HepG2 (cell line): ENCODE data around the gene FLVCR1. TPM values are rescaled to one million over a fixed set of nuclear protein-coding genes. Genes with fewer than 3 reads are reported as not detected.

Experiments
- ARNTL ChIP-seq: sonication (generic); formaldehyde crosslinking; IDR thresholded peaks from 2 replicates; pipeline ENCODE4 v1.4.0; 2020; ENCODE audit warnings: mild to moderate bottlenecking, missing genetic modification reagents
- CENPT ChIP-seq: sonication (generic); formaldehyde crosslinking; IDR thresholded peaks from 2 replicates; pipeline ENCODE4 v1.8.0; 2022; ENCODE audit warnings: low read depth, mild to moderate bottlenecking, moderate library complexity, missing genetic modification reagents
- CHD4 ChIP-seq: fragments of 200-600 bp; sonication (generic); IDR thresholded peaks from 2 replicates; pipeline ENCODE4 v1.7.0; 2017; ENCODE audit warnings: mild to moderate bottlenecking, low read length, borderline replicate concordance
- HIC2 ChIP-seq: sonication (generic); formaldehyde crosslinking; IDR thresholded peaks from 2 replicates; pipeline ENCODE4 v1.9.0; 2022; ENCODE audit warnings: low read depth, missing genetic modification reagents
- HNF4G ChIP-seq, 2 experiments: sonication (generic) in 1 of 2; formaldehyde crosslinking in 1 of 2; IDR thresholded peaks; 2 replicates each; pipeline versions ENCODE4 v1.4.0 to v1.6.1; 2011 to 2020; ENCODE audit warnings: borderline replicate concordance in 2 of 2, low read depth in 2 of 2, mild to moderate bottlenecking in 2 of 2, low read length in 1 of 2, missing genetic modification reagents in 1 of 2, moderate library complexity in 1 of 2
- MAFK ChIP-seq, 2 experiments: IDR thresholded peaks in 1 of 2; conservative IDR thresholded peaks in 1 of 2; 2 replicates each; pipeline ENCODE4 v1.6.1; 2011; ENCODE audit warnings: improper control_type of control experiment in 2 of 2, low read length in 2 of 2
- RARG ChIP-seq: sonication (generic); formaldehyde crosslinking; IDR thresholded peaks from 2 replicates; pipeline ENCODE4 v1.4.0; 2020; ENCODE audit warnings: low read depth, mild to moderate bottlenecking, missing genetic modification reagents
- SMAD3 ChIP-seq: sonication (generic); formaldehyde crosslinking; IDR thresholded peaks from 2 replicates; pipeline ENCODE4 v1.4.0; 2020; ENCODE audit warnings: missing genetic modification reagents
- SOX6 ChIP-seq, 2 experiments: fragments of 450-650 bp in 1 of 2; sonication (generic) in 1 of 2; formaldehyde crosslinking in 1 of 2; IDR thresholded peaks; 2 replicates each; pipeline versions ENCODE4 v1.4.0 to v1.6.1; 2017 to 2020; ENCODE audit warnings: antibody characterized with exemption in 1 of 2, mild to moderate bottlenecking in 1 of 2, missing genetic modification reagents in 1 of 2
- ZBTB3 ChIP-seq: sonication (generic); formaldehyde crosslinking; IDR thresholded peaks from 2 replicates; pipeline ENCODE4 v1.4.0; 2020; ENCODE audit warnings: low read depth, mild to moderate bottlenecking, moderate library complexity, missing genetic modification reagents, borderline replicate concordance
- ZNF496 ChIP-seq: sonication (generic); formaldehyde crosslinking; IDR thresholded peaks from 2 replicates; pipeline ENCODE4 v1.8.1; 2023; ENCODE audit warnings: mild to moderate bottlenecking, moderate library complexity, missing genetic modification reagents; ENCODE audit not compliant: insufficient replicate concordance
- ZNF570 ChIP-seq: sonication (generic); formaldehyde crosslinking; IDR thresholded peaks from 2 replicates; pipeline ENCODE4 v1.4.0; 2020; ENCODE audit warnings: mild to moderate bottlenecking, missing genetic modification reagents, borderline replicate concordance
- polyA plus RNA-seq, 8 experiments: library from polyadenylated mRNA; depleted of rRNA in 3 of 8; stranded (reverse) in 7 of 8; unstranded in 1 of 8; fragments of >200 nt; fragmentation: Illumina TruSeq in 4 of 8; extraction: Trizol in 4 of 8; gene quantifications; 2 replicates each; pipeline versions ENCODE4 v1.2.1 to v1.2.3, GENCODE V29; 2011 to 2016; ENCODE audit warnings: low read depth in 4 of 8, missing spikeins in 1 of 8, mixed read lengths in 1 of 8; ENCODE audit not compliant: insufficient read depth in 1 of 8
- total RNA-seq, 5 experiments: library from RNA; depleted of rRNA; stranded (reverse); fragments of >200 nt; fragmentation: Illumina TruSeq; extraction: Trizol; gene quantifications; 2 replicates each; pipeline ENCODE4 v1.2.3, GENCODE V29; 2016; ENCODE audit warnings: low read depth in 1 of 5
- TF ChIP-seq, protein P1 (sequence below): conservative IDR thresholded peaks from 2 replicates; pipeline ENCODE4 v1.6.1; 2018; ENCODE audit warnings: missing genetic modification reagents

FLVCR1 gene
- total and polyA plus RNA-seq, 2 of the 13 experiments (the other 11 are each of a cell fraction or from before 2014, with no cell fraction given), result 14.8 to 39.8 TPM

DNA sequence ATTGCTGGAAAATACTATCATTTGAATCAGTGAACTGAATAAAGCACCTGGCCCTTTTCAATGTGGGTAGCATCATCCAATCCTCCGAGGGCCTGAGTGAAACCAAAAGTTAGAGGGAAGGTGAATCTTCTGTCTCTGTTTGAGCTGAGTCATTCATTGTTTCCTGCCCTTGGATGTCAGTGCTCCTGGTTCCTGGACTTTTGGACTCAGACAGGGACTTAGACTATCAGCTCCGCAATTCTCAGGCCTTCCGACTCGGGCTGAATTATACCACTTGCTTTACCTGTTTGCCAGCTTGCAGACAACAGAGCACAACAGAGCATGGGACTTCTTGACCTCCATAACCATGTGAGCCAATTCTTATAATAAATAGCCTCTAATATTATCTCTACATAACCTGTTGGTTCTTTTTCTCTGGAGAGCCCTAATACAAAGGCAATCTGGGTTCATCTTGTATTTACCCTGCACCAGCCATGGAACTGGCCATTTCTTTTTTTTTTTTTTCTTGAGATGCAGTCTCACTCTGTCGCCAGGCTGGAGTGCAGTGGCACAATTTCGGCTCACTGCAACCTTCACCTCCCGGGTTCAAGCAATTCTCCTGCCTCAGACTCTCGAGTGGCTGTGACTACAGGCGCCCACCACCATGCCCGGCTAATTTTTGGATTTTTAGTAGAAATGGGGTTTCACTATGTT lies 73.1 kb downstream of the FLVCR1 start (continued):
- TF ChIP-seq HIC2 (CRISPR knock-in tag), result no peak
- no peak for TF ChIP-seq CENPT (CRISPR knock-in tag)
- peak; percentile 62 to 87 for TF ChIP-seq MAFK (conservative IDR thresholded peaks at IDR 0.05 in 1 of 2, IDR thresholded peaks at IDR 0.05 in 1 of 2; ENCODE audit: low read length in 2 of 2)
- no peak for TF ChIP-seq SMAD3 (CRISPR knock-in tag)
- no peak for TF ChIP-seq ZNF496
- TF ChIP-seq HNF4G (IDR thresholded peaks at IDR 0.05; ENCODE audit: borderline replicate concordance, low read depth, low read length), result peak; percentile 81; the same call in 1 of the 2 replicates
- TF ChIP-seq HNF4G (CRISPR knock-in tag; IDR thresholded peaks at IDR 0.05; ENCODE audit: borderline replicate concordance, low read depth), result no peak
- TF ChIP-seq ZBTB3 (CRISPR knock-in tag), result no peak
- TF ChIP-seq ZNF570 (CRISPR knock-in tag), result no peak
- TF ChIP-seq, protein P1, sequence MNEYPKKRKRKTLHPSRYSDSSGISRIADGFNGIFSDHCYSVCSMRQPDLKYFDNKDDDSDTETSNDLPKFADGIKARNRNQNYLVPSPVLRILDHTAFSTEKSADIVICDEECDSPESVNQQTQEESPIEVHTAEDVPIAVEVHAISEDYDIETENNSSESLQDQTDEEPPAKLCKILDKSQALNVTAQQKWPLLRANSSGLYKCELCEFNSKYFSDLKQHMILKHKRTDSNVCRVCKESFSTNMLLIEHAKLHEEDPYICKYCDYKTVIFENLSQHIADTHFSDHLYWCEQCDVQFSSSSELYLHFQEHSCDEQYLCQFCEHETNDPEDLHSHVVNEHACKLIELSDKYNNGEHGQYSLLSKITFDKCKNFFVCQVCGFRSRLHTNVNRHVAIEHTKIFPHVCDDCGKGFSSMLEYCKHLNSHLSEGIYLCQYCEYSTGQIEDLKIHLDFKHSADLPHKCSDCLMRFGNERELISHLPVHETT (CRISPR knock-in tag), result no peak
- TF ChIP-seq ARNTL (CRISPR knock-in tag), result no peak
- no peak for TF ChIP-seq RARG (CRISPR knock-in tag)
- TF ChIP-seq SOX6 (IDR thresholded peaks at IDR 0.05), result no peak
- TF ChIP-seq SOX6 (CRISPR knock-in tag; IDR thresholded peaks at IDR 0.05), result peak; percentile 75
- no peak for TF ChIP-seq CHD4
